T-helper 17 cell (primary cell): ENCODE data around the gene EMILIN1. TPM values are rescaled to one million over a fixed set of nuclear protein-coding genes. Genes with fewer than 3 reads are reported as not detected.
A peak's percentile ranks its signal among the peaks of the same experiment; 100 is the strongest.

Experiments used
- ATAC-seq: fragments of 150-1000 bp; cut with Tn5 transposase; 2 replicates; pipeline ENCODE4 v1.10.0; 2021; ENCODE audit warnings: mild to moderate bottlenecking, moderate library complexity
- DNase-seq, 3 donors: peaks; one replicate each; pipeline versions ENCODE4 v3.0.0 to v3.0.0-alpha.2; 2020 to 2021
- H3K9me3 ChIP-seq: one replicate; pipeline ENCODE4 v1.7.0; 2013; ENCODE audit warnings: low read length, mild to moderate bottlenecking; ENCODE audit not compliant: control insufficient read depth, poor library complexity, severe bottlenecking
- H3K27ac Mint-ChIP-seq: one replicate; pipeline ENCODE4 v1.8.0; 2022; ENCODE audit warnings: mild to moderate bottlenecking, moderate library complexity, mixed read lengths
- H3K27me3 Mint-ChIP-seq: one replicate; pipeline ENCODE4 v1.8.0; 2022; ENCODE audit warnings: mixed read lengths
- H3K36me3 Mint-ChIP-seq: one replicate; pipeline ENCODE4 v1.8.0; 2022; ENCODE audit warnings: low read depth, mixed read lengths
- H3K4me1 Mint-ChIP-seq: one replicate; pipeline ENCODE4 v1.8.0; 2022; ENCODE audit warnings: mild to moderate bottlenecking, mixed read lengths
- H3K4me3 Mint-ChIP-seq: one replicate; pipeline ENCODE4 v1.8.0; 2022; ENCODE audit warnings: mild to moderate bottlenecking, moderate library complexity, mixed read lengths
- total RNA-seq, 4 donors: library from RNA in 2 of 4; stranded (reverse) in 2 of 4; gene quantifications; one replicate each; pipeline ENCODE4 v1.2.3 and lab custom pipeline; 2022 to 2026

The EMILIN1 gene
- total RNA-seq, 2 donors from 2014 or later = 0.32 to 1.7 TPM

DNA sequence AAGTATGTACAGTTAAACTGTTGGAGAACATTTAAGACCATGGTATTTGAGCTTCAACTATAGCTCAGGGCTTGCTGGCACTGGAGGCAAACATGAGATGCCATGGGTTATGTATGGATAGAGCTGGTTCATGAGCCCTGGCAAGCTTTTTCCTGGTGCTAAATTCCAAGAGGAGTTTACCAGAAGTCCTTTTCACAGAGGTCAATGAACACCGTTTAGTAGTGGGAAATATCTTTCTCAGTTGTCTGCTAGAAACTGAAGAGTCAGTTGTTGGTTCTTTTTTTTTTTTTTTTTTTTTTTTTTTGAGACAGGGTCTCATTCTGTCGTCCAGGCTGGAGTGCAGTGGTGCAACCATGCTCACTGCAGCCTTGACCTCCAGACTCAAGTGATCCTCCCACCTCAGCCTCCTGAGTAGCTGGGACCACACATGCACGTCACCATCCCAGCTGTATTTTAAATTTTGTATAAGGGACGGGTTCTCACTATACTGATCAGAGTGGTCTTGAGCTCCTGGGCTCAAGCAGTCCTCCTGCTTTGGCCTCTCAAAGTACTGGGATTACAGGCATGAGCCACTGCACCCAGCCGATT lies 9.5 kb downstream of the EMILIN1 start:
- Mint-ChIP-seq H3K27ac (no peak overlapping the region), H3K27me3 (no peaks in the 10 kb centered on the region), H3K4me3 (peak overlapping the region; percentile 92), H3K36me3 (no peaks in the 10 kb centered on the region), H3K4me1 (peaks cover 13% of the 10 kb centered on the region)
- DNase-seq (no peak), ATAC-seq (no peak)
- H3K9me3 ChIP-seq = no peaks in the 10 kb centered on the region

DNA sequence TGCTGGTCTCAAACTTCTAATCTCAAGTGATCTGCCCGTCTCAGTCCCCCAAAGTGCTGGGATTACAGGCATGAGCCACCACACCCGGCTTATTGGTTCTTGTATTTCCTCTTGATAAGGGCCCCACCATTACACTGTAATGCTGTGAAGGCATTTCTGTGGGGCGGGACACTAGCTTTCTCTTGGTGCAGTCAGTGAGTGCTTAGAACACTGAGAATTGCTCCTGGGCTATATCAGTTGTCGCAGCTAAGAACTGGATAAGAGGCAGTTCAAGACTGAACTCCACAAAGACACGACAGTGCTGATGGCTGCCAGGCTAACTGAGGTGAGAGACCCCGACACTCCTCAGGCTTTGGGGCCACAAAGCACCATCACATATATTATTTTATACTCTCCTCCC lies 10.2 kb downstream of the EMILIN1 start:
- no peak overlapping the region for H3K4me3 Mint-ChIP-seq
- ATAC-seq (no peak), DNase-seq (no peak)
- no peak overlapping the region for H3K27ac Mint-ChIP-seq
- no peaks in the 10 kb centered on the region for H3K36me3 Mint-ChIP-seq
- no peaks in the 10 kb centered on the region for H3K27me3 Mint-ChIP-seq
- peaks cover 11% of the 10 kb centered on the region for H3K4me1 Mint-ChIP-seq
- H3K9me3 ChIP-seq = no peaks in the 10 kb centered on the region

DNA sequence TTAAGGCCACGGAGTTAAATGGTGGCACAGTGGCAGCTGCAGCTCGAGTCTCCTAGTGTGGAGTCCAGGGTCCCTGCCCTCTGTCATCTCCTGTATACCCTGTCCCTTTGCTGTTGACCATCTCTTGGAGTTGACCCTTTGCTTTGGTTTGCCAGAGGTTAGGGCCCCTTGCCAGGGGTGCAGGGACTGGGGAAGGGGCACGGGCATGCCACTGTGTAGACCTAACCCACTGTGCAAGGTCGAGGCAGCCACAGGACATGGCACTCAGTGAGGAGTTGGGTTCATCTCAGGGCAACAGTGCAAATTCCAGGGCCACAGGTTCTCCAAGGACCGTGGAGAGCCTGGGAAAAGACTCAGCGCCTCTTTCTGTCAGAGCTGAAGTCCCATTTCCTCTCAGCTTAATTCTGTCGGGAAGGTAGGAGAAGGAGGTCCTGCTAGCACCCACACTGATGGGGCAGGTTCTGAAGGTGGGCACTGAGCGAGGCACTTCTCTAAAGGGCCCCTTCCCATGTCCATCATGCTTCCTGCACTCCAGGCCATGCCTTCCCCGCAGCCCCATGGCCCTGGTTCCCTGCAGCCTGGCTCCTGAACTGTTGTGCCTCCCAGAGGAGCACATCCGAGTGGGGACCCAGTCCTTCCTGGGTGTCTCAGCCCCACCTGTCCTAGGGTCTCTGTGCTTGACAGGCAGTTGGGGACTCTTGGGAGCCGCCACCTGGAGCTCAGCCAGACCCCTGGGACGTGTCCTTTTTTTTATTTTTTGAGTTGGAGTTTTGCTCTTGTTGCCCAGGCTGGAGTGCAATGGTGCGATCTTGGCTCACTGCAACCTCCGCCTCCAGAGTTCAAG lies 10.9 kb downstream of the EMILIN1 start:
- H3K4me1 Mint-ChIP-seq = peaks cover 7% of the 10 kb centered on the region
- H3K4me3 Mint-ChIP-seq = no peak overlapping the region
- no peak for ATAC-seq

DNA sequence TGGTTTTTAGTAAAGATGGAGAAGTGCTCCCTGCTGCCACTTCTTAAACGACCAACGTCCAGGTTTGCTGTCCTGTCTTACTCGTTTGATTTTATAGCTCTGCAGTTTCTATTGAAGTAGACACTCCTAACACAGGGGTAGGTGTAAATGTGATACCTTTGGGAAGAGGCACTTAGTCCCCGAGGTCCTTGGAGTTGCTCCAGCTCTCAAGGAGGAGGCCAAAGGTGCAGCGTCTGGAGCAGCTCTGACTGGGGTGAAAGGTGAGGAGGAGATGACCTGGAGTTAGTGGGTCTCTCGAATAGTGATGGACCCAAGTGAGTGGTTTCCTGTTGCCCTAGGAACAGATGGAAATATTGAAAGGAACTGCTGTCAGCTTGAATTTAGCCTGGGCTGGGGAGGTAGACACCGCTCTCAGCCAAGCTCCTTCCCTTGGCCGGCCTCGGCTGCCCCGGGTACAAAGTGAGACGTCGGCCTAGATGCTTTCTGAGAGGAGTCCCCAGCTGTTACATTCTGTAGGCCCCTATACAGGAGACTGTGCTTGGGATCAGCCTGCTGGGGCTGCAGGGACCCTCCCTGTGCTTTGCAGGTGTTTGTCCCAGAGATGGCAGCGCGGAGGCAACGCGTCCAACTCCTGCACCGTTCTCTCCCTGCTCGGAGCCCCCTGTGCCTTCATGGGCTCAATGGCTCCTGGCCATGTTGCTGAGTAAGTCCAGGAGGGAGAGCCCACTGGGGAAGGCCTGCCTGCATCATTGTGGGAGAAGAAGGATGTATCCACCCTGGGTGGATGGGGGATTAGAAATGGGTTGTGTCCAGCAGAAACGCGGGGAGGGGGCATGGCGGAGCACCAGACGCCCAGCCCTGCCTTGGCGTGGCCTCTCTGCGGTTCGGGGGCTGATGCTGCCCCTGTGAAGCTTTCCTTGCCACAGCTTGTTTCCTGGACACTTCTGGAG lies 13.6 kb downstream of the EMILIN1 start:
- no peaks in the 10 kb centered on the region for H3K36me3 Mint-ChIP-seq
- no peaks in the 10 kb centered on the region for H3K9me3 ChIP-seq
- H3K4me3 Mint-ChIP-seq = no peak overlapping the region
- no peak overlapping the region for H3K27ac Mint-ChIP-seq
- DNase-seq (no peak), ATAC-seq (no peak)
- H3K27me3 Mint-ChIP-seq = no peaks in the 10 kb centered on the region
- no peaks in the 10 kb centered on the region for H3K4me1 Mint-ChIP-seq

More for the DNA sequence above, 10.9 kb downstream of the EMILIN1 start:
- no peak for DNase-seq
- H3K27me3 Mint-ChIP-seq = no peaks in the 10 kb centered on the region
- no peaks in the 10 kb centered on the region for H3K9me3 ChIP-seq
- H3K36me3 Mint-ChIP-seq = no peaks in the 10 kb centered on the region
- H3K27ac Mint-ChIP-seq = no peak overlapping the region

DNA sequence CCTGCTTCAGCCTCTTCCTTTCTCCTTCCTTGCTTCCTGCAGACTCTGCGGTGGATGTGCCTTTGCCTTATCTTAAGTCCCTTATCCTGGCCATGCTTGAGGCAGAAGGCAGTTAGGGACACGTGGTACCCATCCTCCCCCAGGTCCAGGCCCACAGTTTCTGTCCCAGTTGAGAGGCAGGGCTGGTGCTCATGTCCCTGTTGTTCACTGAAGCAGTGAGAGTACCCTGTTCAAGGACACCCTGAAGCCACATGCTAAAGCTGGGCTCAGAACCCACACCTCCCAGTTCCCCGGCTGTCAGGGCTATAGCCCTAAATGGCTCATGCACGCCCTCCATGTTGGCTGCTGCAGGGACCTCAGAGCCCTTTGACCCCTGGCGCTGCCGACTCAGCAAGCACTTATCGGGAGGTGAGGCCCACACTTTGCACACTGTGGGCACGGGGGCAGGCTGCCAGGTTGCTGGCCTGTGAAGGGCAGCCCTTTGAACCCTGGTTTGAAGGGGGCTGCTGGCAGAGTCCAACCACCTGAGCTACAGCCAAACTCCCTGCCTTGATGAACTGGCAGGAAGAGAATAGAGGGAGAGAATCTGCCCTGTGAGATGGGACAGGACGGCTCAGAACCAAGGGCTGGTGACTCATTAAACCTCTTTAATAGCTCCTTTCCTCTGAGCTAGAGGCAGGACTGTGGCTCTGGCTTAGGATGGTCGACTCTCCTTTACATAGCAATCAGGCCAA lies 14.4 kb downstream of the EMILIN1 start:
- no peaks in the 10 kb centered on the region for H3K9me3 ChIP-seq
- Mint-ChIP-seq H3K36me3 (no peaks in the 10 kb centered on the region), H3K27me3 (no peaks in the 10 kb centered on the region), H3K4me3 (no peak overlapping the region), H3K4me1 (no peaks in the 10 kb centered on the region), H3K27ac (peak overlapping the region; percentile 32)
- ATAC-seq (no peak), DNase-seq (no peak)

DNA sequence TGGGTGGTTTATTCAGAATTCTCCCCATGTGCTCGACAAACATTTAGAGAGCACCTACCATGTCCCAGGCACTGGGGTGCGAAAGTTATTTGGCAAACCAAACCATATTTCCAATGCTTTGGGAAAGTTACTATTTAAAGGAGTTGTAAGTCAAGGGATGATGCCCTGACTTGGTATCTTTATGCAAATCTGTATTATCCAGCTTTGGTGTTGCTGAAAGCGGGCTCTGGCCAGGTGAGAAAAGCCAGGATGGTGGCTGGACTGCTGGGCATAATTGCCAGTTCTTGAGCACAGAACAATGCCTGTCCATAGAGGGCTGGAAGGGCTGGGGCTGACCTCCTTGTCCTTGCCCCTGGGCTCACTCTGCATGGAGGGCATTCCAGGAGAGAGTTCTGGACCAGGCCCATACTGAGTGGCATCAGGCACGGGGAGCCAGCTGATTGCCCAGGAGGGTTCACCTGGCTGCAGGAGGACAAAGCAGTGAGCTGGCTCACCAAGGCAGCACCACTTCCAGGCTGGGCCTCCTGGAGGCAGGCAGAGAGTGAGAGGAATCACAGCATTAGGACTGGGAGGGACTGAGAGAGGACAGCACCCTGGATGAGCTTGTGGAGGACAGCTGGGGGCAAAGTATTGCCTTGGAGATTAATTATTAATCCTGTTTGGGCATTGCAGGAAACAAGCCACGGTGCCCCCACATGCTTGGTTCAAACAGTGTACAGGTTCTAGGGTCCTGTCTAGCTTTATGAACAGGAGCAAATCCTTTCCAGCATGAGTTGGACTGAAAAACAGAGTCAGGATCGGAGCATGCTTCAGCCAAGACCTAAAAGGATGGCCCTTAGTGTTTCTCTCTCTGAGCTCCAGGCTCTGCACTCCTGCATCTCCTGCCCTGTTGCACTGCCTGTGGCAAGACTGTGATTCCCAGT lies 15.3 kb downstream of the EMILIN1 start:
- Mint-ChIP-seq H3K4me3 (no peak overlapping the region), H3K4me1 (peaks cover under 1% of the 10 kb centered on the region), H3K27me3 (no peaks in the 10 kb centered on the region), H3K36me3 (no peaks in the 10 kb centered on the region), H3K27ac (peak overlapping the region; percentile 11)
- H3K9me3 ChIP-seq = no peaks in the 10 kb centered on the region
- no peak for ATAC-seq
- no peak for DNase-seq

DNA sequence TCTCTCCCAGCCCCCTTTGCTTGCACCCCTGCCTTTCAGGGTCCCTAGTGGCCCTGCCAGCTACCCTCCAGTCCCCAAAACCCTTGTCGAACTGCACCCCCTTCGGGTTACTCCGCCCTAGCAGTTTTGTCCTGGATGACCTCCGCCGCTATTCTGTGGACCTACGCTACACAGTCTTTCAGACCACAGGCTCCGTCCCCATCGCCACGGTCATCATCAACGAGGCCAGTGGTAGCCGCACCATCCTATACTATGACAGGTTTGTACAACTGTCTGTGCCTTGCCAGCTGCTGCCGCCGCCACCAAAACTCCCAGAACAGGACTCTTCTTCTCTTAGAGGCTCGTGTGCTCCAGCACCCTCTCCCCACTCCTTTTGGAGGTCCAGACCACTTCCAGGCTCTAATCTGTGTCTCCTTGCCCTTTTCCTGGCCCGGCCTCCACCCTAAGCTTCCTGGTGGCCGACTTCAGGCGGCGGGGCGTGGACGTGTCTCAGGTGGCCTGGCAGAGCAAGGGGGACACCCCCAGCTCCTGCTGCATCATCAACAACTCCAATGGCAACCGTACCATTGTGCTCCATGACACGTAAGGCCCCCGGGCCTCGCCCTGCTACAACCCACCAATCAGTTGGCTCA lies 16.1 kb downstream of the EMILIN1 start:
- no peak overlapping the region for H3K4me3 Mint-ChIP-seq
- H3K27ac Mint-ChIP-seq = peak overlapping the region; percentile 29
- ATAC-seq (no peak), DNase-seq (no peak)
- H3K27me3 Mint-ChIP-seq = no peaks in the 10 kb centered on the region
- H3K9me3 ChIP-seq = no peaks in the 10 kb centered on the region
- peaks cover 2% of the 10 kb centered on the region for H3K4me1 Mint-ChIP-seq
- H3K36me3 Mint-ChIP-seq = no peaks in the 10 kb centered on the region

DNA sequence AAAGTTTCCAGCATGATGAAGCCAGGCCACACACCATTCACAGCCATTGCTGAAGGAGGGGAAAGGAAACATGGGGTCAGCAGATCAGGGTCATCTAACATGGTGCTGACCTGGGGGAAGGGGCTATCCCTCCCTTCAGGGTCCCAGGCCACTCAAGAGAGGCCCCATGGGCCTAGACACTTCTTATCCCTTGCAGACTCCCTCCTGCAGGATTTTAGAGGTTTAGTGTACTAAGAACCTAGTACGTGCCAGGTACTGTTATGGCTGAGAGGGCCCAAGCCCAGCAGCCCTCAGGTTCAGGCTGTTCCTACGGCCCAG lies 17.0 kb downstream of the EMILIN1 start:
- peak overlapping the region; percentile 11 for H3K27ac Mint-ChIP-seq
- no peak for ATAC-seq
- no peaks in the 10 kb centered on the region for H3K27me3 Mint-ChIP-seq
- no peak for DNase-seq
- peaks cover 2% of the 10 kb centered on the region for H3K4me1 Mint-ChIP-seq
- H3K4me3 Mint-ChIP-seq = no peak overlapping the region
- no peaks in the 10 kb centered on the region for H3K36me3 Mint-ChIP-seq
- H3K9me3 ChIP-seq = no peaks in the 10 kb centered on the region

DNA sequence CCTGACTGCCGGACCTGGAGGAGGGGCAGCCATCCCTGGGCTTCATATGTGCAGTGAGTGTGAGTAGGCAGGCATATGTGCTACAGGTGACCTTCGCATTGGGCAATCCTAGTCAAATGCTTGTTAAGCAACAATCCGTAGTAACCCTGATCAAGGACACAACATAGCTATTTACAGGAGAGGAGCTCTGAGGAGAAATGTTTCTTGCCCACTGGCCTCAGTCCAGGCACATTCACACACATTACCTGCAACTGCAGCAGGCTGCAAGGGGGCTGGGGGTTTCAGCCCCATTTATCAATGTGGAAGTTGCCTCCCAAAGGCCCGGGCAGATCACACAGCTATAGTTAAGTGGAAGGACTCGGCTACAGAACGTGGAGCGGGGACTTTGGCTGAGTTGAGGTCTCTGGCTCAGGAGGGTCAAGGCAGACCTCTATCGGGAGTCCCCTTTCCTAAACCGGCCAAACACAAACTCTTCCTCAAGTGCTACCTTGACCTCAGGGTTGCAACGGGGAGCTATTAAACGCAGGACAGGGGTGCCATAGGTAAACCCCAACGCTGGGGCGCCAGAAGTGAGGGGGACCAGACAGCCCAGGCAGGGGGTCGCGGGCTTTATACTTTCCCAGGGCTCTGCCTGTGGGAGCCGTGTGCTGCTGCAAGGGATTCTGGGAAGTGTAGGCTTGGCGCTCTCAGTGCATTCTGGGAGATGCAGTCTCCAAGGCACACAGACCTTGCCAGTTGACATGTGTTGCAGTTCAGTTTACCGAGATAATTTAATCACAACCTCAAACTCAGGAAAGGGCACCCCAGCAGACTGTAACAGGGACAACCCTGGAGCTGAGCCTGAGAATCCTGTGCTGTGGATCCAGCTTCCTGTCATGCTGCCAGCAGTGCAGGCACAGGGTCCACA lies 17.6 kb downstream of the EMILIN1 start:
- Mint-ChIP-seq H3K27me3 (no peaks in the 10 kb centered on the region), H3K4me1 (peaks cover 2% of the 10 kb centered on the region), H3K36me3 (no peaks in the 10 kb centered on the region), H3K4me3 (no peak overlapping the region), H3K27ac (peak overlapping the region; percentile 11)
- ATAC-seq = peak; percentile 82
- H3K9me3 ChIP-seq = no peaks in the 10 kb centered on the region
- no peak for DNase-seq

DNA sequence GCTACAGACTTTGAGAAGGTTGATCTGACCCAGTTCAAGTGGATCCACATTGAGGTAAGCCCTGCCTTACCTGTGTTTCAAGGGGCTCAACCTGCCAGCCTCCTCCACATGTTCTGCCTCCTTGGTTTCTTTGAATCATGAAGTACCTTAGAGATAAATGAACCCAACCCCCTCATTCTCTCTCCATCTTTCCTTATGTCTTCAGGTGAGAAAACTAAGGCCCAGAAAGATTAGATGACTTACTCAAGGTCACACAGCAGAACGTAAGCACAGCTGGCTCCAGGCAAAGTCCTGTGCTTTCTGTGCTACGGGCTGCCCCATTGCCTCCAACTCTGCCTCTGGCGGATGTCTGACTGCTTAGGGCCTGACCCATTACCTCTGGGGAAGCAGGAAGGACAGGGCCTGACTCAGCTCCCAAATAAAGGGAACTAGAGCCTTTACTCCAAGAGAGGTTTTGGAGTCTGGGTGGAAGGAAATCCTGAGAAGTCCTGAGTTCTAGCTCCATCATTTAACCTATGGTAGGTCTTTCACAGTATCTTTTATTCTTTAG lies 18.4 kb downstream of the EMILIN1 start:
- DNase-seq = no peak
- H3K36me3 Mint-ChIP-seq = no peaks in the 10 kb centered on the region
- no peak for ATAC-seq
- peak overlapping the region; percentile 11 for H3K27ac Mint-ChIP-seq
- H3K4me1 Mint-ChIP-seq = peaks cover 2% of the 10 kb centered on the region
- no peaks in the 10 kb centered on the region for H3K27me3 Mint-ChIP-seq
- peak overlapping the region; percentile 50 for H3K4me3 Mint-ChIP-seq
- H3K9me3 ChIP-seq = no peaks in the 10 kb centered on the region

DNA sequence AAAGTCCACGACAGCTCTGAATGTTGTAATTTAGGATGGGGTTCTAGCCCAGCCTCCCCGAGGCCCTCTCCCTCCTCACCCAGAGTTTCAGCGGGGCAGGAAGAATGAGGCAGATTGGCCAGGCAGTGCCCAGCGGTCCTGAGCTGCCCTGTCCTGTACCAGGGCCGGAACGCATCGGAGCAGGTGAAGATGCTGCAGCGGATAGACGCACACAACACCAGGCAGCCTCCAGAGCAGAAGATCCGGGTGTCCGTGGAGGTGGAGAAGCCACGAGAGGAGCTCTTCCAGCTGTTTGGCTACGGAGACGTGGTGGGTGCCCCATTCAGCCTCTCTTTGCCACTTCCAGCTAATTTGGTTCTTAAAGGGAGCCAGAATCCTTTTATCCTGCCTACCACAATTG lies 18.9 kb downstream of the EMILIN1 start:
- no peak overlapping the region for H3K27ac Mint-ChIP-seq
- H3K27me3 Mint-ChIP-seq = no peaks in the 10 kb centered on the region
- no peak overlapping the region for H3K4me3 Mint-ChIP-seq
- ATAC-seq = no peak
- no peak for DNase-seq
- no peaks in the 10 kb centered on the region for H3K9me3 ChIP-seq
- peaks cover 2% of the 10 kb centered on the region for H3K4me1 Mint-ChIP-seq
- no peaks in the 10 kb centered on the region for H3K36me3 Mint-ChIP-seq
